Amniotic stem cell (primary cell): ENCODE data around the gene LMCD1.

Experiments used
- DNase-seq: peaks from one replicate; lab custom pipeline; 2025; lab: John Stamatoyannopoulos, UW

The LMCD1 gene

GRCh38 chr3:8584661-8585060 is 83.0 kb downstream of the LMCD1 start:
- no peak for DNase-seq

- DNase-seq, result no peak
These were observed 88.4 kb downstream of the LMCD1 start for GRCh38 chr3:8589880-8590556.

GRCh38 chr3:8593021-8593827 is 91.6 kb downstream of the LMCD1 start:
- DNase-seq, result no peak

GRCh38 chr3:8595252-8595651 is 93.6 kb downstream of the LMCD1 start:
- no peak for DNase-seq

- DNase-seq, result no peak
These were observed 94.1 kb downstream of the LMCD1 start for GRCh38 chr3:8595695-8596115.

- DNase-seq, result no peak
These were observed 94.9 kb downstream of the LMCD1 start for GRCh38 chr3:8596321-8597218.

GRCh38 chr3:8597219-8597853 is 95.7 kb downstream of the LMCD1 start:
- no peak for DNase-seq

GRCh38 chr3:8599146-8599545 is 97.5 kb downstream of the LMCD1 start:
- DNase-seq, result no peak

- no peak for DNase-seq
These were observed 98.8 kb downstream of the LMCD1 start for GRCh38 chr3:8600457-8600856.

GRCh38 chr3:8603115-8603710 is 101.6 kb downstream of the LMCD1 start:
- DNase-seq, result no peak

GRCh38 chr3:8604006-8604405 is 102.4 kb downstream of the LMCD1 start:
- DNase-seq, result no peak

- no peak for DNase-seq
These were observed 103.4 kb downstream of the LMCD1 start for GRCh38 chr3:8604988-8605387.

GRCh38 chr3:8606701-8607231 is 105.1 kb downstream of the LMCD1 start:
- no peak for DNase-seq

- DNase-seq, result no peak
These were observed 105.8 kb downstream of the LMCD1 start for GRCh38 chr3:8607234-8608040.

GRCh38 chr3:8608041-8608790 is 106.6 kb downstream of the LMCD1 start:
- DNase-seq, result no peak

GRCh38 chr3:8608791-8609467 is 107.3 kb downstream of the LMCD1 start:
- no peak for DNase-seq

- DNase-seq, result no peak
These were observed 109.3 kb downstream of the LMCD1 start for GRCh38 chr3:8610951-8611350.

GRCh38 chr3:8617921-8618320 is 116.3 kb downstream of the LMCD1 start:
- DNase-seq, result no peak

GRCh38 chr3:8618950-8619349 is 117.3 kb downstream of the LMCD1 start:
- no peak for DNase-seq
